ENCODE data around the gene EFNB2.

Gene EFNB2

GRCh38 chr13:106535552-106536243 is at the start of gene EFNB2:
TSS of gene EFNB2 (minus strand) at chr13:106535662. CDS start at chr13:106534964, 698 bp downstream.
- in situ Hi-C loops (cut with HindIII; ENCODE audit: low sequenced_read_pairs), result no loop called here

- in situ Hi-C loops (cut with HindIII; ENCODE audit: low sequenced_read_pairs), result no loop called here
Measured at GRCh38 chr13:106581225-106581624, 45.8 kb upstream of the EFNB2 start.

- in situ Hi-C loops (cut with HindIII; ENCODE audit: low sequenced_read_pairs), result no loop called here
Measured at GRCh38 chr13:106575896-106576295, 40.4 kb upstream of the EFNB2 start.

- in situ Hi-C loops (cut with HindIII; ENCODE audit: low sequenced_read_pairs), result loop anchor here (5.0 kb wide), 1 partner anchor 48 kb away; no protein-coding TSS in a partner anchor
Measured at GRCh38 chr13:106573868-106574267, 38.4 kb upstream of the EFNB2 start.

- in situ Hi-C loops (cut with HindIII; ENCODE audit: low sequenced_read_pairs), result loop anchor here (5.0 kb wide), 1 partner anchor 49 kb away; no protein-coding TSS in a partner anchor
Measured at GRCh38 chr13:106573284-106573846, 37.9 kb upstream of the EFNB2 start.

GRCh38 chr13:106570299-106570852 is 34.9 kb upstream of the EFNB2 start:
- in situ Hi-C loops (cut with HindIII; ENCODE audit: low sequenced_read_pairs), result loop anchor here (5.0 kb wide), 1 partner anchor 52 kb away; no protein-coding TSS in a partner anchor

- in situ Hi-C loops (cut with HindIII; ENCODE audit: low sequenced_read_pairs), result loop anchor here (5.0 kb wide), 2 partner anchors 37 to 53 kb away; no protein-coding TSS in a partner anchor
Measured at GRCh38 chr13:106569233-106570095, 34.0 kb upstream of the EFNB2 start.

GRCh38 chr13:106568299-106569003 is 33.0 kb upstream of the EFNB2 start:
- in situ Hi-C loops (cut with HindIII; ENCODE audit: low sequenced_read_pairs), result loop anchor here (5.0 kb wide), 1 partner anchor 36 kb away; no protein-coding TSS in a partner anchor

GRCh38 chr13:106567474-106568298 is 32.2 kb upstream of the EFNB2 start, which contains the start of gene ARGLU1:
TSS of gene ARGLU1 (minus strand) at chr13:106568137. CDS start at chr13:106567919, 218 bp downstream.
- in situ Hi-C loops (cut with HindIII; ENCODE audit: low sequenced_read_pairs), result loop anchor here (5.0 kb wide), 1 partner anchor 35 kb away; no protein-coding TSS in a partner anchor

- in situ Hi-C loops (cut with HindIII; ENCODE audit: low sequenced_read_pairs), result loop anchor here (5.0 kb wide), 1 partner anchor 35 kb away; no protein-coding TSS in a partner anchor
Measured at GRCh38 chr13:106566641-106567473, 31.4 kb upstream of the EFNB2 start.

GRCh38 chr13:106565127-106565775 is 29.8 kb upstream of the EFNB2 start:
- in situ Hi-C loops (cut with HindIII; ENCODE audit: low sequenced_read_pairs), result loop anchor here (5.0 kb wide), 1 partner anchor 33 kb away; no protein-coding TSS in a partner anchor

GRCh38 chr13:106562301-106562700 is 26.8 kb upstream of the EFNB2 start:
- in situ Hi-C loops (cut with HindIII; ENCODE audit: low sequenced_read_pairs), result no loop called here

- in situ Hi-C loops (cut with HindIII; ENCODE audit: low sequenced_read_pairs), result no loop called here
Measured at GRCh38 chr13:106561551-106562170, 26.2 kb upstream of the EFNB2 start.

GRCh38 chr13:106560821-106561220 is 25.4 kb upstream of the EFNB2 start:
- in situ Hi-C loops (cut with HindIII; ENCODE audit: low sequenced_read_pairs), result no loop called here

- in situ Hi-C loops (cut with HindIII; ENCODE audit: low sequenced_read_pairs), result no loop called here
Measured at GRCh38 chr13:106558527-106558926, 23.1 kb upstream of the EFNB2 start.

- in situ Hi-C loops (cut with HindIII; ENCODE audit: low sequenced_read_pairs), result no loop called here
Measured at GRCh38 chr13:106555631-106556328, 20.3 kb upstream of the EFNB2 start.

GRCh38 chr13:106551751-106552150 is 16.3 kb upstream of the EFNB2 start:
- in situ Hi-C loops (cut with HindIII; ENCODE audit: low sequenced_read_pairs), result no loop called here
